ENCODE measurements around the gene RASD2.

Gene RASD2

DNA sequence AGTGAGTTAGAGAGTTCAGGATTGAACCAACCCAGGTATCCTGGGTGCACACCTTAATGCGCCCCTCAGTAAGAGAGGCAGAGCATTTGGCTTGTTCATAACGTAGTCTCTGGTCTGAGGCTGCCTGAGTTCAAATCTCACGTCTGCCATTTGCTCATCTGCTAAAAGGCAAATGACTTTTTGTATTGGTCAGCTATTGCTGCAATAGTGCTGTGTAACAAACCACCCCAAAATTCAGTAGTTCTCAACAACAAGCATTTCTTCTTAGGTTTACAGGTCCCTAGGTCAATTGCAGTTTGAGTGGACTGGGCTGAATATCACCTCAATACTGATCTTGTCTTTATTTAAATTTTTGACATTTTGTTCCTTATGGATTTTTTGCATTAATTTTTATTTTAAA, 18.1 kb downstream of the RASD2 start:
- TF ChIP-seq, protein P1, sequence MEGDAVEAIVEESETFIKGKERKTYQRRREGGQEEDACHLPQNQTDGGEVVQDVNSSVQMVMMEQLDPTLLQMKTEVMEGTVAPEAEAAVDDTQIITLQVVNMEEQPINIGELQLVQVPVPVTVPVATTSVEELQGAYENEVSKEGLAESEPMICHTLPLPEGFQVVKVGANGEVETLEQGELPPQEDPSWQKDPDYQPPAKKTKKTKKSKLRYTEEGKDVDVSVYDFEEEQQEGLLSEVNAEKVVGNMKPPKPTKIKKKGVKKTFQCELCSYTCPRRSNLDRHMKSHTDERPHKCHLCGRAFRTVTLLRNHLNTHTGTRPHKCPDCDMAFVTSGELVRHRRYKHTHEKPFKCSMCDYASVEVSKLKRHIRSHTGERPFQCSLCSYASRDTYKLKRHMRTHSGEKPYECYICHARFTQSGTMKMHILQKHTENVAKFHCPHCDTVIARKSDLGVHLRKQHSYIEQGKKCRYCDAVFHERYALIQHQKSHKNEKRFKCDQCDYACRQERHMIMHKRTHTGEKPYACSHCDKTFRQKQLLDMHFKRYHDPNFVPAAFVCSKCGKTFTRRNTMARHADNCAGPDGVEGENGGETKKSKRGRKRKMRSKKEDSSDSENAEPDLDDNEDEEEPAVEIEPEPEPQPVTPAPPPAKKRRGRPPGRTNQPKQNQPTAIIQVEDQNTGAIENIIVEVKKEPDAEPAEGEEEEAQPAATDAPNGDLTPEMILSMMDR (IDR thresholded peaks at IDR 0.05; ENCODE audit: low read depth, low read length): no peak
- no peak for DNase-seq (ENCODE audit: extremely low read depth, low read depth)

DNA sequence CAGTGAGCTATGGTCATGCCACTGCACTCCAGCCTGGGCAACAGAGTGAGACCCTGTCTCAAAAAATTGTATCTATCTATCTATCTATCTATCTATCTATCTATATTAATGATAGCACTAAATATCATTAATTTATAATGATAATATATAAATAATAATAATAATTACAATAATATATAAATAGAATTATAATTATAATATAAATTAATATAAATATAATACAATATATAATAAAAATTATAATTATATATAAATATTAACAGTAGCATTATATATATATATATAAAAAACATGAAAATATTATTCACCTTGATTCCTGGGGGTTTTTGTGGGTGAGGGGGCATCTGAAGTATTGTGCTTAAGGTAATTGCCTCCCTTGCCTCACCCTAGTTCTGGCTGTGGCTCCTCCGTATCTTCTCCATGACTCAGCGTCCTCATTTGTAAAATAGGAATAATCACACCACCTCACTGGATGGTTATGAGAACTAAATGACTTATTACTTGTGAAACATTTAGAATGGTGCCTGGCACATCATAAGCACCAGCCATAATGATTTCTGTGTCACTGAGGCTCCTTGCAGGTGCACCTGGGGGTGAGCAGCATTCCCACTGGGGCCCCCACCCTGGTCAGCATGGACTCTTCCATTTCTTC, 18.8 kb downstream of the RASD2 start:
- TF ChIP-seq, protein P1 (IDR thresholded peaks at IDR 0.05; ENCODE audit: low read depth, low read length): no peak
- DNase-seq (ENCODE audit: extremely low read depth, low read depth): no peak

- TF ChIP-seq, protein P1 (IDR thresholded peaks at IDR 0.05; ENCODE audit: low read depth, low read length): no peak
- DNase-seq (ENCODE audit: extremely low read depth, low read depth): no peak
Measured at GRCh38 chr22:35560366-35560765, 19.7 kb downstream of the RASD2 start.

DNA sequence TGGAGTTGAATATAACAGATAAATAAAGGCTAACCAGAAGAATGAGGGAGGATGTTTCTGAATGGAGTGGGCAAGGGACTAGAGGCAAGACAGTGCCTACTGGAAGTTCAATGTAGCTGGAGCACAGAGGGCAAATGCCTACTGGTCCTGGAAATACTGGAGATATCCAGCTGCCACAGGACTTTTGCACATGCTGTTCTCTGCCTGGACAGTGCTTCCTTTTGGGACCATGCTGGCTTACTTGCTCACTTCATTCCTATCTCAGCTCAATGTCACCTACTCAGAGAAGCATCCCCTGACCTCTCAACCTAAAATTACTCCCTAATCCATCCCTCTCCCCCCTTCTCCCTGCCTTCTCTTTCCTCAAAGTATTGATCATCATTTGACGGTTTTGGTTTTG, 20.2 kb downstream of the RASD2 start:
- no peak for DNase-seq (ENCODE audit: extremely low read depth, low read depth)
- TF ChIP-seq, protein P1 (IDR thresholded peaks at IDR 0.05; ENCODE audit: low read depth, low read length): no peak

DNA sequence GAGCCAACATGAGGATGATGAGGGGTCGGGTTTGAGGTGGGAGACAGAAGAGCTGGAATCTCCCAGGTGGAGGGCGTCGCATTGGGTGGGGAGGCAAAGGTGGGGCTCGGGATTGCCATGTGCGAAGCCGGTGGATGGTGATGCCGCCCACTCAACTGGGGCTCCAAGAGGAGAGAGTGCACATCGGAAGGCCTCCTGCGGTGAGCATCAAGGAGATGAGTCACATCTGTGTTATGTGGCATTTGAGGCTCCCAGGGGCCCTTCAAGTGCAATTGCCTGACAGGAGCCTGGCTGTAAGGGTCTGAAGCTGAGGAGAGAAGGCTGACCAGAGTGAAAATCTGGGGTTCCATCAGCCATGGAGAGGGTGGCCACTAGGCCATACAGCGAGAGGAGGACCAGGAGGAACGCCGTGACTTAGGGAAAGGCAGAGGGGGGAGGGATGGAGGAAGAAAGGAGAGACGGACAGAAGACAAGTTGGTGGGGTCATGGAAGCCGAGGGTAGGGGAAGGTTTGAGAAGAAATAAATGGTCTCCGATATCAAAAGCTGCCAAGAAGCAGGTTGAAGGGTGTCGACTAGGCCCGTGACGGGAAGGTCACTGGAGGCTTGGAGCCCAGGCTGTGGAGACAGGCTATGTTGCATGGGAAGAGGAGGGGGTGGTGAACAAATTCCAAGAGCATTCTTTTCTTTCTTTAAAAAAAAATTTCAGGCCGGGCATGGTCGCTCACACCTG, 21.3 kb downstream of the RASD2 start:
- DNase-seq (ENCODE audit: extremely low read depth, low read depth): no peak
- TF ChIP-seq, protein P1 (IDR thresholded peaks at IDR 0.05; ENCODE audit: low read depth, low read length): no peak

DNA sequence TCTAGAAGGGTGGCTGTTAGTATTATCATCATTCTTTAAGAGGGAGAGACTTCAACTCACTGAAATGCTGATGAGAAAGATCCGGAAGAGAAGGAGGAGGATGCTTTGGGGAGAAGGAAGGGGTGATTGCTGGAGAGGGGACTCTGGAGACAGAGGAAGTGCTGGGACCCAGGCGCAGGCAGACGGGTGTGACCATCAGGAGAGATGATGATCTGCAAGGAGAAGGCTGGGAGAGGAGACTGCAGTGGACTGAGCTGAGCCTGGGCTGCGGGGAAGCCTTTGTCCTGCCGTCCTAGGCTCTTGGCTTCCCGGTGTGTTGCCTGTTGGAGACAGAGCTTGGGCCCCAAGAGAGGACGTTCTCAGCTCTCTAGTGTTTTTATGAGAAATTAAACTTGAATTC, 22.6 kb downstream of the RASD2 start:
- no peak for DNase-seq (ENCODE audit: extremely low read depth, low read depth)
- TF ChIP-seq, protein P1 (IDR thresholded peaks at IDR 0.05; ENCODE audit: low read depth, low read length): no peak

Data from AG09319 (cell line).